ENCODE data around the gene RAB26.

The RAB26 gene

DNA sequence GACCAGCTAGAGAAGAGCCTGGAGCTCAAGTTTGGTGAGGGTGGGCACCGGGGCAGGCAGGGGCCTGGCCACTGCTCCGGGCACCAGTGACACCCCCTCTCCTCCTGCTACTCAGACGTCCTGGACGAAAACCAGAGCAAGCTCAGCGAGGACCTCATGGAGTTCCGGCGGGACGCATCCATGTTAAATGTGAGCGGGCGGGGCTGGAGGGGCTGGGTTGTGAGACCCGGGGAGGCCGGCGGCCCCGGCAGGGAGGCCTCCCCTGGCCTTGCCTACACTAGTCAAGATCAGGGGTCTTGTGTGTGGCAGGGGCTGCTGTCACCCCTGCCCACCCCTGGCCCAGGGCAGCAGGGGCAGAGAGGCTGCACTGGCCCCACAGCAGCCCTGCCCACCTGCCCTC, 24.9 kb downstream of the RAB26 start:
- DNase-seq (ENCODE audit: low read depth, low spot score): no peak
- in situ Hi-C loops (cut with HindIII; ENCODE audit: low sequenced_read_pairs): no loop called here
- TF ChIP-seq, protein P1, sequence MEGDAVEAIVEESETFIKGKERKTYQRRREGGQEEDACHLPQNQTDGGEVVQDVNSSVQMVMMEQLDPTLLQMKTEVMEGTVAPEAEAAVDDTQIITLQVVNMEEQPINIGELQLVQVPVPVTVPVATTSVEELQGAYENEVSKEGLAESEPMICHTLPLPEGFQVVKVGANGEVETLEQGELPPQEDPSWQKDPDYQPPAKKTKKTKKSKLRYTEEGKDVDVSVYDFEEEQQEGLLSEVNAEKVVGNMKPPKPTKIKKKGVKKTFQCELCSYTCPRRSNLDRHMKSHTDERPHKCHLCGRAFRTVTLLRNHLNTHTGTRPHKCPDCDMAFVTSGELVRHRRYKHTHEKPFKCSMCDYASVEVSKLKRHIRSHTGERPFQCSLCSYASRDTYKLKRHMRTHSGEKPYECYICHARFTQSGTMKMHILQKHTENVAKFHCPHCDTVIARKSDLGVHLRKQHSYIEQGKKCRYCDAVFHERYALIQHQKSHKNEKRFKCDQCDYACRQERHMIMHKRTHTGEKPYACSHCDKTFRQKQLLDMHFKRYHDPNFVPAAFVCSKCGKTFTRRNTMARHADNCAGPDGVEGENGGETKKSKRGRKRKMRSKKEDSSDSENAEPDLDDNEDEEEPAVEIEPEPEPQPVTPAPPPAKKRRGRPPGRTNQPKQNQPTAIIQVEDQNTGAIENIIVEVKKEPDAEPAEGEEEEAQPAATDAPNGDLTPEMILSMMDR (IDR thresholded peaks at IDR 0.05; ENCODE audit: low read depth, low read length): no peak
- no peak overlapping the region for H3K4me3 ChIP-seq (ENCODE audit: low read depth, low read length)

DNA sequence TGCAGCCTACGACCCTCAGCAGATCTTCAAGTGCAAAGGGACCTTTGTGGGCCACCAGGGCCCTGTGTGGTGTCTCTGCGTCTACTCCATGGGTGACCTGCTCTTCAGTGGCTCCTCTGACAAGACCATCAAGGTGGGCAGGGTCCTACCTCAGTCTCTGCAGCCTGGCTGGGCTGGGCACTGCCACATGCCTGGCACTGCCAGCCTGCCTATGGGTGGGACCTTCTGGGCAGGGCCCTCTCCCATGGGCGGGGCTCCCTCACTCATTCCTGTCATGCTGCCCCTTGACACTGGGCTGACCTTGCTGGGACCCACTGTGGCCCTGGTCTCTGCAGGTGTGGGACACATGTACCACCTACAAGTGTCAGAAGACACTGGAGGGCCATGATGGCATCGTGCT, 25.5 kb downstream of the RAB26 start:
- DNase-seq (ENCODE audit: low read depth, low spot score): no peak
- TF ChIP-seq, protein P1 (IDR thresholded peaks at IDR 0.05; ENCODE audit: low read depth, low read length): no peak
- no peak overlapping the region for H3K4me3 ChIP-seq (ENCODE audit: low read depth, low read length)
- in situ Hi-C loops (cut with HindIII; ENCODE audit: low sequenced_read_pairs): no loop called here

DNA sequence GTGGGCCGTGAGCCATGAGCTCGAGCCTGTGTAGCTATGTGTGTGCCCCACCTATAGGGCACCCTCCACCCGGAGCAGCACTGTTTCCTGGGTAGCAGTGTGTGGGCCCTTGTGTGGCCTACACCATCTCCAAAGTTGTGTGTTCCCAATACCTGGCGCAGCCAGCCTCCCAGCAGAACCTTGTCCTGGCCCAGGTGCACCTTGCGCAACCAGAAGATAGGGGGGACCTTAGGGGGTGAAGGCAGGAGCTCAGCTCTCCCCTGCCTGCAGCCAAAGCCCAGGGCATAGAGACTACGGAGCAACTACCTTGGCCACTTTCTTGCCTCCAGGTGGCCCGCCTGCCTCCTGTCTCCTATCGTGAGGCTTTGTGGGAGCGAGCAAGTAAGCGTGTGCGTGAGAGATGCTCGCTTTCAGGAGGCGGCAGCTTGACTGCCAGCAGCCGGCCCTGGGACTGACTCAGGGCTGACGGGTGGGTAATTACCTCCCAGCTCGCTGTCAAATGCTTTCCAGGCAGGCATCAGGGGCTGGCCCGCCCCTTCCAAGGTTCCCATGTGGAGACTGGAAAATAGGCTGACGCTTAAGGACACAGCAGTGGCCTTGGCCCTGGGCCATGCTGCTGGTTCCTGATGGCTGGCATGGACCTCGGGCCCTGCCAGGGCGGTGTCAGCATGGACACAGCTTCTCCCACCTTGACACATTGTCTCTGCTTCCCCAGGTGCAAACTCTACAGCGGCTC, 26.1 kb downstream of the RAB26 start:
- in situ Hi-C loops (cut with HindIII; ENCODE audit: low sequenced_read_pairs): no loop called here
- no peak overlapping the region for H3K4me3 ChIP-seq (ENCODE audit: low read depth, low read length)
- TF ChIP-seq, protein P1 (IDR thresholded peaks at IDR 0.05; ENCODE audit: low read depth, low read length): no peak
- DNase-seq (ENCODE audit: low read depth, low spot score): no peak

DNA sequence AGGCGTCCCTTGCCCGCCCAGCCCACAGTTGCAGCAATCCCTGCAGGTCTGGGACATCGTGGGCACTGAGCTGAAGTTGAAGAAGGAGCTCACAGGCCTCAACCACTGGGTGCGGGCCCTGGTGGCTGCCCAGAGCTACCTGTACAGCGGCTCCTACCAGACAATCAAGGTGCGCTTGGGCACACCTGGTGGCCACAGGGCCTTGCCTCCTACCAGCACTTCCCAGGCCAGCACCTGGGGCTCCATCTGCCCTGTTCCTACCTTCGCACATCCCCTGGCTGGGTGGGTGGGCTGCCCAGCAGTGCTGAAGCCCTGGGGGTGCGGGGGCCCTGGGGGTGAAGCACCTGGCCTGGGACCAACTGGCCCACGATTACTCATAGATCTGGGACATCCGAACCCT, 27.0 kb downstream of the RAB26 start:
- no peak for DNase-seq (ENCODE audit: low read depth, low spot score)
- TF ChIP-seq, protein P1 (IDR thresholded peaks at IDR 0.05; ENCODE audit: low read depth, low read length): no peak
- no peak overlapping the region for H3K4me3 ChIP-seq (ENCODE audit: low read depth, low read length)
- in situ Hi-C loops (cut with HindIII; ENCODE audit: low sequenced_read_pairs): no loop called here

DNA sequence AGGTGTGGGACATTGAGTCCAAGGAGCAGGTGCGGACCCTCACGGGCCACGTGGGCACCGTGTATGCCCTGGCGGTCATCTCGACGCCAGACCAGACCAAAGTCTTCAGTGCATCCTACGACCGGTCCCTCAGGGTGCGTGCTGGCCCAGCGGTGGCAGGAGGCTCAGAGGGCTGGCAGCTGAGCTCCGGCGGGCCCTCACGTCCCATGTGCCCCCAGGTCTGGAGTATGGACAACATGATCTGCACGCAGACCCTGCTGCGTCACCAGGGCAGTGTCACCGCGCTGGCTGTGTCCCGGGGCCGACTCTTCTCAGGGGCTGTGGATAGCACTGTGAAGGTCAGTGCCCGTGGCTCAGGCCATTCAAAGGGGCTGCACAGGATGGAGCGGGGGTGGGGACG, 27.6 kb downstream of the RAB26 start:
- in situ Hi-C loops (cut with HindIII; ENCODE audit: low sequenced_read_pairs): no loop called here
- no peak for DNase-seq (ENCODE audit: low read depth, low spot score)
- no peak overlapping the region for H3K4me3 ChIP-seq (ENCODE audit: low read depth, low read length)
- TF ChIP-seq, protein P1 (IDR thresholded peaks at IDR 0.05; ENCODE audit: low read depth, low read length): no peak

DNA sequence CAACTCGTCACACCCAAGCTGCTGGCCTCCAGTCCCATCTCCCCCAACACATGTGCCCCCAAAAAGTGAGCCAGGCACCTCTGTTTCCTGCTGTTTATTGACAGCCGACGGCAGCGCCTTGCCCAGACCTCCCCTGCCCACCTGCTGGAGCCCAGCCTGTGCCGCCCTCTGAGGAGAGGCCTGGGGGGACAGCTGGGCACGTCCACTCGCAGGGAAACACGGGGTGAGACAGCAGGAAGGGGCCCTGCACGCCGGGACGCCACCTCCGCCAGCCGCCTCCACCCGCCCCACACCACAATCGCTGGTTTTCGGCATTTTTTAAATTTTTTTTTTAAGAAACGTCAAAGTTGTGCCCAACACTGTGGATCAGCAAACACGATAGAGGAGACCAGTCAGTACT, 28.7 kb downstream of the RAB26 start:
- in situ Hi-C loops (cut with HindIII; ENCODE audit: low sequenced_read_pairs): no loop called here
- no peak for DNase-seq (ENCODE audit: low read depth, low spot score)
- TF ChIP-seq, protein P1 (IDR thresholded peaks at IDR 0.05; ENCODE audit: low read depth, low read length): no peak
- no peak overlapping the region for H3K4me3 ChIP-seq (ENCODE audit: low read depth, low read length)
